Kidney (tissue), 14 donors: ENCODE measurements around the gene SH3PXD2B. TPM values are rescaled to one million over a fixed set of nuclear protein-coding genes. Genes with fewer than 3 reads are reported as not detected.

ENCODE experiments used
- DNase-seq, 5 donors: peaks; one replicate each; pipeline ENCODE4 v3.0.0-alpha.2; 2013 to 2020
- FAIRE-seq: peaks from 2 replicates; lab custom pipeline; 2012; peaks lifted over from hg19 to GRCh38; lab: Jason Lieb, UNC
- H3K27ac ChIP-seq, 2 donors: one replicate each; pipeline ENCODE4 v1.7.0; 2013; ENCODE audit warnings: low read depth in 2 of 2, low read length in 2 of 2, inconsistent platforms in 1 of 2
- H3K27me3 ChIP-seq: one replicate; pipeline ENCODE4 v1.7.1; 2013; ENCODE audit warnings: low read length, inconsistent platforms; ENCODE audit not compliant: control insufficient read depth, insufficient read depth
- H3K36me3 ChIP-seq, 3 donors: one replicate each; pipeline versions ENCODE4 v1.7.0 to v1.7.1; 2013; ENCODE audit warnings: low read length in 3 of 3, control low read depth in 1 of 3, inconsistent platforms in 1 of 3; ENCODE audit not compliant: insufficient read depth in 3 of 3, control insufficient read depth in 2 of 3
- H3K4me1 ChIP-seq, 3 donors: one replicate each; pipeline versions ENCODE4 v1.7.0 to v1.7.1; 2013; ENCODE audit warnings: low read length in 3 of 3, inconsistent platforms in 1 of 3, low read depth in 1 of 3; ENCODE audit not compliant: control insufficient read depth in 2 of 3, insufficient read depth in 2 of 3
- H3K4me3 ChIP-seq, 3 donors: one replicate each; pipeline versions ENCODE4 v1.7.0 to v1.8.1; 2013; ENCODE audit warnings: low read length in 3 of 3, control low read depth in 1 of 3, inconsistent platforms in 1 of 3
- H3K9ac ChIP-seq, 3 donors: one replicate each; pipeline versions ENCODE4 v1.7.0 to v1.7.1; 2013; ENCODE audit warnings: low read length in 3 of 3, control low read depth in 1 of 3, inconsistent platforms in 1 of 3
- H3K9me3 ChIP-seq, 3 donors: one replicate each; pipeline versions ENCODE4 v1.7.0 to v1.7.1; 2013; ENCODE audit warnings: low read length in 3 of 3, control low read depth in 1 of 3, inconsistent platforms in 1 of 3; ENCODE audit not compliant: control insufficient read depth in 2 of 3, insufficient read depth in 1 of 3
- CTCF ChIP-seq: IDR thresholded peaks from 3 replicates; pipeline ENCODE4 v1.5.1; 2012; ENCODE audit warnings: mild to moderate bottlenecking, moderate library complexity, borderline replicate concordance; ENCODE audit not compliant: insufficient read depth; ENCODE audit errors: extremely low read depth
- intact Hi-C: fragments of 100-400 bp; cut with DNase I; formaldehyde crosslinking; loops from one replicate; pipeline ENCODE4 v1.11.1; 2022
- polyA plus RNA-seq: library from polyadenylated mRNA; stranded (reverse); fragments of 350-450 nt; fragmentation: Illumina TruSeq; extraction: RNeasy Lipid Tissue Mini Kit (QIAGEN cat#74804); gene quantifications from one replicate; pipeline ENCODE4 v1.2.3, GENCODE V29; 2014; ENCODE audit warnings: low read depth, low replicate concordance; ENCODE audit not compliant: insufficient read depth
- total RNA-seq: library from RNA; stranded (reverse); fragmentation: NEBNext Ultra II Directional; extraction: Animal tissue kit (Norgen Biotek cat#: 25700); gene quantifications from one replicate; pipeline ENCODE4 v1.2.1, GENCODE V29; 2021
- donor health status: control.
- donor health status: control.
- donor health status: control.
- donor health status: control.
- donor health status: control.
- donor health status: DM: yes; HTN: yes; CAD: no.
- donor health status: Normal renal cell carcinoma (clear cell type).

Gene SH3PXD2B
- total and polyA plus RNA-seq, 2 donors from 2014 or later: 3.1 to 22.8 TPM

DNA sequence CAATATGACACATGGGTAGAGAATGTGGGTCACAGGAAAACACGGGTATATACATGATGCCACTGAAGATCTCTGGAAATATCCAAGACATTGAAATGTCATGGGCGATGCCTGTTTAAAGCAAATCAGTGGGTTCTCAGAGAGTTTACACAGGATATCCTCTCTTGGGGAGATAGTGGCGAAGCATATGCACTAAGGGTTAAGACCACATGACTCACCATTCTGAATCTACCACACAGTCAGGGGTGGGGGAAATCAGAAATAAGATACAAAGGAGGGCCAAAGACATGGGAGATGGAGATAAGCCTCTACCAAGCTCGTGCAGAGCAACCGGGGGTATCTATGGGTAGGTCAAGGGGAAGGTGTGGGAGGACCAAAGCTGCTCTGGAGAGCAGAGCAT, 58.8 kb downstream of the SH3PXD2B start:
- Histone ChIP-seq H3K4me1 (no peaks in the 10 kb centered on the region), H3K36me3 (peaks cover 0 to 2% (median 0%) of the 10 kb centered on the region in 3 donors), H3K9ac (no peak overlapping the region), H3K9me3 (no peaks in the 10 kb centered on the region), H3K27ac (no peak overlapping the region), H3K27me3 (no peaks in the 10 kb centered on the region), H3K4me3 (no peak overlapping the region)
- TF ChIP-seq CTCF: no peak
- DNase-seq: no peak
- no peak for FAIRE-seq
- intact Hi-C loops: no loop called here

DNA sequence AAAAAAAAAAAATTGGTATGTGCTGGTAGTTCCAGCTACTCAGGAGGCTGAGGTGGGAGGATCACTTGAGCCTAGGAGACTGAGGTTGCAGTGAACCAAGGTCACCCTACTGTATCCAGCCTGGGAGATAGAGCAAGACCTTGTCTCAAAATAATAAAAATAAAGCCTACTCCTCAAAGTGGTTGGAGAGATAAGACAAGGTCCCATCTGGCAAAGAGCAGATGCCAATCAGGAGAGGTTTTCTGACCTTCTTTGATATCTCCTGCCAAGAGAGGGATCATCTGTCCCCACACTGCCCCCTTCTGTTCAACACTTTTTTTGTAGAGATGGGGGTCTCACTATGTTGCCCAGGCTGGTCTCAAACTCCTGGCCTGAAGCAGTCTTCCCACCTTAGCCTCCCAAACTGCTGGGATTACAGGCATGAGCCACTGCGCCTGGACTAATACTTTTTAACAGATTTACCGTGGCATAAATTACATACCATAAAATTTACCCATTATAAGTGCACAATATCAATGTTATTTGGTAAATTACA, 64.7 kb downstream of the SH3PXD2B start:
- DNase-seq (no peak), FAIRE-seq (no peak)
- peaks cover 0 to 2% (median 0%) of the 10 kb centered on the region in 3 donors for H3K36me3 ChIP-seq
- H3K4me3 ChIP-seq: no peak overlapping the region
- intact Hi-C loops: no loop called here
- no peaks in the 10 kb centered on the region for H3K9me3 ChIP-seq
- no peak for TF ChIP-seq CTCF
- H3K9ac ChIP-seq: no peak overlapping the region
- H3K27ac ChIP-seq: no peak overlapping the region
- H3K4me1 ChIP-seq: no peaks in the 10 kb centered on the region
- H3K27me3 ChIP-seq: no peaks in the 10 kb centered on the region

GRCh38 chr5:172388246-172388733, 66.0 kb downstream of the SH3PXD2B start:
- DNase-seq (no peak), FAIRE-seq (no peak)
- no peaks in the 10 kb centered on the region for H3K9me3 ChIP-seq
- intact Hi-C loops: no loop called here
- no peak overlapping the region for H3K4me3 ChIP-seq
- no peak for TF ChIP-seq CTCF
- H3K27me3 ChIP-seq: no peaks in the 10 kb centered on the region
- H3K27ac ChIP-seq: no peak overlapping the region
- H3K36me3 ChIP-seq: peaks cover 0 to 2% (median 0%) of the 10 kb centered on the region in 3 donors
- no peak overlapping the region for H3K9ac ChIP-seq
- H3K4me1 ChIP-seq: no peaks in the 10 kb centered on the region

DNA sequence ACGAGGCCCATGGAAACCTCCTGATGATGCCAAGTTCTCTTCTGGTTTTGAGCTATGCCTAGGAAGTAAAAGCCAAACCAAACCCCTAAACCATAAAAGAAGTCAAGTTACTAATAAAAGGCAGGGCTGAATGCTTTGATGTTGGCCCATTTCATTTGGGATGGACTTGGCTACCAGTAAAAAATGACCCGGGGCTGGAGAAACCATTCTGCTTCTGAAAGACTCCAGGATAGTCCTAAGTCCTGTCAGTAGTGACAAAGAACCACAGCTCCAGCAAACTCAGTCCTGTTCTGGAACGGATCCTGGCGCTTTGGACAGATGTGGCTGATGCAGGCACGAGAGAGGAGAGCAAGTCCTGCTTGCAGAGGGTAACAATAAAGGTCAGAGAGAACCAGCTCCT, 68.6 kb downstream of the SH3PXD2B start:
- Histone ChIP-seq H3K4me3 (no peak overlapping the region), H3K9me3 (no peaks in the 10 kb centered on the region), H3K9ac (no peak overlapping the region), H3K4me1 (no peaks in the 10 kb centered on the region), H3K27me3 (no peaks in the 10 kb centered on the region), H3K36me3 (no peaks in the 10 kb centered on the region), H3K27ac (no peak overlapping the region)
- DNase-seq (no peak), FAIRE-seq (no peak)
- intact Hi-C loops: no loop called here
- TF ChIP-seq CTCF: no peak
